Activated CD8-positive, alpha-beta memory T cell treated with anti-CD3 and anti-CD28 coated beads, Interleukin-2, amount 10 ng/mL, durations not matched to agents 7 days and 5 days (primary cell): ENCODE data around the gene SLC9A8. TPM values are rescaled to one million over a fixed set of nuclear protein-coding genes. Genes with fewer than 3 reads are reported as not detected.
A peak's percentile ranks its signal among the peaks of the same experiment; 100 is the strongest.
"Not testable (repeated sequence)": the region's sequence is repeated elsewhere in the genome, so short reads cannot be mapped to it uniquely, and the experiment has no call there.

Source experiments
- ATAC-seq: fragments of 150-1000 bp; cut with Tn5 transposase; one replicate; pipeline ENCODE4 v1.10.0; 2021; ENCODE audit warnings: moderate library complexity
- CTCF ChIA-PET: fragments of 350-600 bp; sonication (Branson Sonifier 250); formaldehyde crosslinking; loops from one replicate; lab custom pipeline; 2021; ENCODE audit warnings: antibody characterized with exemption; lab: Charles Lee
- DNase-seq: peaks from one replicate; pipeline ENCODE4 v3.0.0-alpha.2; 2020
- H3K27ac Mint-ChIP-seq: one replicate; pipeline ENCODE4 v1.8.0; 2021; ENCODE audit warnings: mild to moderate bottlenecking, mixed read lengths
- H3K27me3 Mint-ChIP-seq: one replicate; pipeline ENCODE4 v1.8.0; 2021; ENCODE audit warnings: mixed read lengths
- H3K36me3 Mint-ChIP-seq: one replicate; pipeline ENCODE4 v1.8.0; 2021; ENCODE audit warnings: mild to moderate bottlenecking, mixed read lengths
- H3K4me1 Mint-ChIP-seq: one replicate; pipeline ENCODE4 v1.8.0; 2021; ENCODE audit warnings: mixed read lengths
- H3K4me3 Mint-ChIP-seq: one replicate; pipeline ENCODE4 v1.8.0; 2021; ENCODE audit warnings: mild to moderate bottlenecking, moderate library complexity, mixed read lengths
- H3K9me3 Mint-ChIP-seq: one replicate; pipeline ENCODE4 v1.8.0; 2022; ENCODE audit warnings: low read depth, mixed read lengths
- total RNA-seq, 2 experiments: library from RNA; stranded (reverse); gene quantifications; one replicate each; pipeline ENCODE4 v1.2.3, GENCODE V29; 2021

Gene SLC9A8, protein sequence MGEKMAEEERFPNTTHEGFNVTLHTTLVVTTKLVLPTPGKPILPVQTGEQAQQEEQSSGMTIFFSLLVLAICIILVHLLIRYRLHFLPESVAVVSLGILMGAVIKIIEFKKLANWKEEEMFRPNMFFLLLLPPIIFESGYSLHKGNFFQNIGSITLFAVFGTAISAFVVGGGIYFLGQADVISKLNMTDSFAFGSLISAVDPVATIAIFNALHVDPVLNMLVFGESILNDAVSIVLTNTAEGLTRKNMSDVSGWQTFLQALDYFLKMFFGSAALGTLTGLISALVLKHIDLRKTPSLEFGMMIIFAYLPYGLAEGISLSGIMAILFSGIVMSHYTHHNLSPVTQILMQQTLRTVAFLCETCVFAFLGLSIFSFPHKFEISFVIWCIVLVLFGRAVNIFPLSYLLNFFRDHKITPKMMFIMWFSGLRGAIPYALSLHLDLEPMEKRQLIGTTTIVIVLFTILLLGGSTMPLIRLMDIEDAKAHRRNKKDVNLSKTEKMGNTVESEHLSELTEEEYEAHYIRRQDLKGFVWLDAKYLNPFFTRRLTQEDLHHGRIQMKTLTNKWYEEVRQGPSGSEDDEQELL
- 10 to 100 TPM; 16.3 to 24.9 TPM for total RNA-seq

DNA sequence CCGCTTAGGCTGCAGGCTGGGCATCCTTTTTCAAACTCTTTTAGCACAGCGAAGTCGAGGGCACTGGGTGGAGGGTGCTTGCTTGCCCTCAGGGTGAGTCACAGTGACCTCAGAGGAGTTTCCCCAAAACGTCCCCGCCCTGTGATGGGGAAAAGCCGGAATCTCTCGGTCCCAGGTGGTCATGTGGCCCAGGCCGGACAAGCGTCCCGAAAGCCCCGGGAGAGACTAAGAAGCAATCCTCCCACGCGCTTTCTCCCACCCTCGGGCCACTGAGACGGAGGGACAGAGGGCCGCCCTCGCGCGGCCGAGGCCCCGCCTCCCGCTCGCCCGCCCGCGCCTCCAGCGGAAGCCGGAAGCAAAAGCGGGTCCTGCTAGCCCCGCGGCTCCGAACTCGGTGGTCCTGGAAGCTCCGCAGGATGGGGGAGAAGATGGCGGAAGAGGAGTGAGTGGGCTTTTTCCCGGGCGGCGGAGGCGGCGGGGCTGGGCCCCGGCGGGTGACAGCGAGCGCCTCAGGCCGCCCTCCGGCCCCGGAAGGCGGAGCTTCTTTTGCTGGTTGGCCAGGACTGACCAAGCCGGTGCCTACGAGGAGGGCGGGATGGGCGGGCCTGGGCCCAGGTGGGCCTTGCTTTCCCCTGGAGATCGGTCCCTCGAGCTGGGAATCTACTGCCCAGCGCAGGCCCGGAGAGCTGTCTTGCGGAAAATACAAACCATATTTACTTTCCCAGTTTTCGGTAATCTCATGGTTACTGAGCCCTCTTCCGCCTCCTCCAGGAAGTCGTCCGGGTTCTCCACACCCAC, at the start of gene SLC9A8:
TSS of gene SLC9A8 (plus strand) at position 322 of the 798 bp plus-strand sequence. CDS start at position 417, 95 bp downstream.
- H3K4me3 Mint-ChIP-seq = peak within 1 kb of the TSS; percentile 95
- CTCF ChIA-PET = interaction anchor here (0.7 to 2.3 kb wide), 9 partner anchors 8 to 271 kb away, joined by 3 to 11 read pairs (median 4); no protein-coding TSS in a partner anchor
- H3K4me1 Mint-ChIP-seq = peaks cover 30% of the 10 kb centered on the region

DNA sequence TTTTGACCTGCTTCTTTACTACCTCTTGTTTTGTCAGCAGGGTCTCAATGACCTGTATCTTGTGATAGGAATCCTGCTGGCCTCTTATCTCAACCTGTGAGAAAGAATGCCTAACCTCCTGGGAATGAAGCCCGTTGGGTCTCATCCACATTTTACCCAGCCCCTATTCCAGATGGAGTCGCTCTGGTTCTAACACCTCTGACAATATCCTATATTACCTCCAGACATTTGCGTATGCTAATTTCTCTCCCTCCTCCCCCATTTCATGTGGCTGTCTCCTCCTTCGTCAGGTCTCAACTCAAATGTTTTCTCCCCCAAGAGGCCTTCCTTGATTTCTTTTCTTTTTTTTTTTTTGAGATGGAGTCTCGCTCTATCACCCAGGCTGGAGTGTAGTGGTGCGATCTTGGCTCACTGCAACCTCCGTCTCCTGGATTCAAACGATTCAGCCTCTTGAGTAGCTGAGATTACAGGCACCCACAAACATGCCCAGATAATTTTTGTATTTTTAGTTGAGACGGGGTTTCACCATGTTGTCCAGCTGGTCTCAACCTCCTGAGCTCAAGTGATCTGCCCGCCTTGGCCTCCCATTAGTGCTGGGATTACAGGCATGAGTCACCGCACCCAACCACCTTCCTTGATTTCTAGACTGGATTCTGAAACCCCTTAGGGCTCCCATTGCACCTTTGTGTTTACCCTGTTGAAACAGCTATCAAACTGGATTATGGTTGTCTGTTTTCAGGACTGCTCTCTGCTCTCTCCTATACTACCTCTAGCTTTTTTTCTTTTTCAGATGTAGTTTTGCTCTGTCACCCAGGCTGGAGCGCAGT, 49.5 kb upstream of the SLC9A8 start:
- H3K4me1 Mint-ChIP-seq = peaks cover 12% of the 10 kb centered on the region
- ATAC-seq (no peak), DNase-seq (no peak)
- H3K27me3 Mint-ChIP-seq = peaks cover 36% of the 10 kb centered on the region
- no peaks in the 10 kb centered on the region for H3K36me3 Mint-ChIP-seq
- CTCF ChIA-PET = no interaction called here
- H3K9me3 Mint-ChIP-seq = no peaks in the 10 kb centered on the region
- H3K4me3 Mint-ChIP-seq = no peak overlapping the region
- H3K27ac Mint-ChIP-seq = no peak overlapping the region

More for the DNA sequence above, at the start of gene SLC9A8:
- H3K36me3 Mint-ChIP-seq = peaks cover 28% of the 10 kb centered on the region
- ATAC-seq = peak; percentile 95
- no peaks in the 10 kb centered on the region for H3K27me3 Mint-ChIP-seq
- no peaks in the 10 kb centered on the region for H3K9me3 Mint-ChIP-seq
- peak; percentile 89 for DNase-seq
- H3K27ac Mint-ChIP-seq = peak within 1 kb of the TSS; percentile 94

DNA sequence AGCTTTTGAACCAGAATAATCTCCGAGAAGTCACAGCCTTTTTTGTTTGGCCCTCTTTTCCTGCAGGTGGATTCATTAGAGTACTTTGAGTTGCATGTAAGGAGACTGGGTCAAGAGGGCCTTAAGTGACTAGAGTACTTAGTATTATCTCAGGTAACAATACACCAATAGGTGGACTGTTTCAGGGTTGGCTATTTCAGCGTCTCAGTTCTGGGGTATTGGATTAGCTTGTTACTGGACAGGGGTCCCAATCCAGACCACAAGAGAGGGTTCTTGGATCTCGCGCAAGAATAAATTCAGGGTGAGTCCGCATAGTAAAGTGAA, 47.3 kb upstream of the SLC9A8 start:
- peaks cover 5% of the 10 kb centered on the region for H3K36me3 Mint-ChIP-seq
- H3K9me3 Mint-ChIP-seq = no peaks in the 10 kb centered on the region
- CTCF ChIA-PET = no interaction called here
- H3K4me1 Mint-ChIP-seq = peaks cover 30% of the 10 kb centered on the region
- H3K27ac Mint-ChIP-seq = no peak overlapping the region
- H3K27me3 Mint-ChIP-seq = peaks cover 34% of the 10 kb centered on the region
- H3K4me3 Mint-ChIP-seq = no peak overlapping the region
- DNase-seq (no peak), ATAC-seq (no peak)

DNA sequence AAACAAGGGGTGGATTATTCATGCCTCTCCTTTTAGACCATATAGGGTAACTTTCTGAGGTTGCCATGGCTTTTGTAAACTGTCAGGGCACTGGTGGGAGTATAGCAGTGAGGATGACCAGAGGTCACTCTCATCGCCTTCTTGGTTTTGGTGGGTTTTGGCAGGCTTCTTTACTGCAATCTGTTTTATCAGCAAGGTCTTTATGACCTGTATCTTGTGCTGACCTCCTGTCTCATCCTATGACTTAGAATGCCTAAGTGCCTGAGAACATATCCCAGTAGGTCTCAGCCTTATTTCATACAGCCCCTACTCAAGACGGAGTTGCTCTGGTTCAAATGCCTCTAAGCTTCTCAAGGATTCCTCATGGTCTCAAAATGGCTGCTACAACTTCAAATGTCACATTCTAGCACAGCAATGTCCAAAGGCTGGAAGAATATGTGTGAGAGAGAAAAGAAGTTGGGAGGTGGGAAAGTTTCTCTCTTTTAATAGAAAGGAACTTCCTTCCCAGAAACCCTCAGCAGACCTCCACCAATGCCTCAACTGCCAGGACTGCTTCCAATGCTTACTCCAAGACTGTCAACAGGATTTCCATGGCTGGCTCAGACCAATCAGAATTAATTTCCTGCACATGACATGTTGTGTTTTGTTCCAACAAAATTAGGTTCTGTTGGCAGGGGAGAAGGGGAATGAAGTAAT, 46.6 kb upstream of the SLC9A8 start:
- H3K27me3 Mint-ChIP-seq = peaks cover 34% of the 10 kb centered on the region
- H3K36me3 Mint-ChIP-seq = peaks cover 5% of the 10 kb centered on the region
- CTCF ChIA-PET = no interaction called here
- DNase-seq = no peak
- no peak for ATAC-seq
- peaks cover 33% of the 10 kb centered on the region for H3K4me1 Mint-ChIP-seq
- no peak overlapping the region for H3K4me3 Mint-ChIP-seq
- no peak overlapping the region for H3K27ac Mint-ChIP-seq
- H3K9me3 Mint-ChIP-seq = no peaks in the 10 kb centered on the region

DNA sequence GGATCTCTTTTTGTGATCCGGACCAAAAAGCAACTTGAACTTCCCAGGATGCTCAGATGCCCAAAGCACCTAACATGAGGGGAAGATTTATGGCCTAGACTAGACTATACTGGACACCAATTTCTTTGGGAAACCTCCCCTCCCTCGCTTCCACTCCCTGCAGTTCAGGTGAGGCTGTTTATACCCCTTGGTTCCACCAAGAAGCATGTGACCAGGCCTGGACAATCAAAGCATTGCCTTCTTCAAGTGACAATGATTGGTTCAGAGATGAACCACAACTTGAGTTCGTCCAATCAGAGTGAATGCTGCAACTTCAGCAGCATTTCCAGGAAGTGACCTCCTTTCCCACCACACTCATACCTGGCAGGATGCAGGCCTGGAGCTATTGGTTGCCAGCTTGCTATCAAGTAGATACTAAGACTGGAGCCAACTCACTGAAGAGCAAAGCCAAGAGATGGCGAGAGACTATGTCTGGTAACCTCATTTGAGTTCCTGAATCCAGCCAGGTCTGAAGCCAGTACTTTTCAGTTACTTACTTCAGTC, 45.6 kb upstream of the SLC9A8 start:
- no peak overlapping the region for H3K27ac Mint-ChIP-seq
- CTCF ChIA-PET = no interaction called here
- H3K4me3 Mint-ChIP-seq = no peak overlapping the region
- peaks cover 30% of the 10 kb centered on the region for H3K27me3 Mint-ChIP-seq
- H3K9me3 Mint-ChIP-seq = no peaks in the 10 kb centered on the region
- DNase-seq = peak; percentile 44
- peaks cover 34% of the 10 kb centered on the region for H3K4me1 Mint-ChIP-seq
- H3K36me3 Mint-ChIP-seq = peaks cover 5% of the 10 kb centered on the region
- peak; percentile 33 for ATAC-seq

DNA sequence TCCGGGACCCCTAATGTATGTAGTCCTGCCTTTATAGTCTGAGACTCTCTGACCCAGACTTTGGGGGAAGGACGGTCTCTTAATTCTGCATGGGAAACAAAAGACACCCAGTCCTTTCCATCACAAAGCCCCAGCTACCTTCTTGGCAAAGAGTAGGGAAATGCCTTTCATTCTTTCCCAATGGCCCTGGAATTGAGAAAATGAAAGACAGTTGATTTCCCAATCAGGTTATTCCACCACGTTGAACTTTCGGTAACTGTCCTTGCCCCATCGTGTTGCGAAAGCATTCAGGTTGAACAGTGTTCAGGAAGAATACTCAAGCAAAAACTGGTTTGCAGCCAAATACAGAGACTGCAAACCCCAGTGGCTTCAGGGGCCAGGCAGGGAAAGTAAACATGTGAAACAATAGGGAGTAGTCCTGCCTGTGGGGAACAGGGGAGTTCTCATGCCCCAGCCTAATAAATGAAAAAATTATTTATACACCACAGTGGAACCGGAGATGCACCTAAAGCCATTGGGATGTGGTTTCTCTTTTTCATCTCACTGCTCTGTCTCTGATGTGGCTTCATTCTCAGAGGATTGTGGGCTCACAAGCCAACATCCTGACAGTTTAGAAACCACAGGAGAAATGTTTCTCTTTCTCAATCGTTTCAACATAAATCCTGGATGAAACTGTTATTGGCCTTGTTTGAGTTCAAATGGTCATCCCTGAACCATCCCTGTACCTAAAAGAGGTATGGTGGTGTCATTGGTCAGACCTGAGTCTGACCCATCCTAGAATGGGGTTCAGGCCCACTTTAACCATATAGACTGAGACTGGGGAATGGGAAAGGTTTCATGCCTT, 44.2 kb upstream of the SLC9A8 start:
- Mint-ChIP-seq H3K27ac (peak overlapping the region; percentile 55), H3K4me3 (no peak overlapping the region), H3K36me3 (peaks cover 5% of the 10 kb centered on the region), H3K27me3 (peaks cover 29% of the 10 kb centered on the region), H3K4me1 (peaks cover 34% of the 10 kb centered on the region), H3K9me3 (no peaks in the 10 kb centered on the region)
- ATAC-seq (peak; percentile 75), DNase-seq (peak; percentile 69)
- CTCF ChIA-PET = no interaction called here

DNA sequence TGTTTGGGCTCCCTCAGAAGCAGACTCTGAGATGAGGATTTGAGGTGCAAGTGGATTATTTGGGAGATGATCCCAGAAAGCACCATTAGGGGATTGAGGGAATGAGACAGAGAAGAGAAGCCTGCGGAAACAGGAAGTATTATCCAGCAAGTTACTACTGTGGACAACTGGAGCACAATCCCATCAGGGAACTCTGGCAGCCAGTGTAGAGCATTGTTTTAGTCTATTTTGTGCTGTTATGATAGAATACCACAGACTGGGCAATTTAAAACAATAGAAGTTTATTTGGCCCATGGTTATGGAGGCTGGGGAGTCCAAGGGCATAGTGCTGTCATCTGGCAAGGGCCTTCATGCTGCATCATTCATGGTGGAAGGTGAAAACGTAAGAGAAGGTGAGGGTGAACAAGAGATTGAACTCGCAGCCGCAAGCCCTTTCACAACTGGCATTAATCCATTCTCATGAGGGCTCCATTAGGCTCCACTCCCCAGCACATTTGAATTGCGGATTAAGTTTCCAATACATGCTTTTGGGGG, 43.5 kb upstream of the SLC9A8 start:
- CTCF ChIA-PET = no interaction called here
- Mint-ChIP-seq H3K27ac (peak overlapping the region; percentile 55), H3K36me3 (peaks cover 5% of the 10 kb centered on the region), H3K4me1 (peaks cover 34% of the 10 kb centered on the region), H3K27me3 (peaks cover 25% of the 10 kb centered on the region), H3K9me3 (no peaks in the 10 kb centered on the region), H3K4me3 (no peak overlapping the region)
- DNase-seq (no peak), ATAC-seq (no peak)

DNA sequence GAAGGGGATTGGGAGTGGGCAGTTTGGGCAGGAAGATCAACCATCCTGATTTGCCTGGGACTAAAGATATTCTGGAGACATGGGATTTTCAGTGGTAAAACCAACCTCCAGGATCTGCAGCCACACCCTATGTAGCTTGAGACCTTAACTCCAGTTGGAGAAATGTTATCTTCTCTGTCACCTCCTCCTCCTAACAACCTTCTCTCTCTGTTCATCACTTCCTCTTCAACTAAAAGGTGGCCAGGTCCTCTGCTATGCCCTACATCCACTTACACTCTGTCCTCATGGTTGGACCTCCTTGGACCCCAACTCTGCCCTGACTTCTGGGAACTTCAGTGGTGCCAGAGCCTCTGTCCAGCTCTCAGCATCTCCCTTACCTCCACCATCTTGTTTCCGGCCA, 42.0 kb upstream of the SLC9A8 start:
- CTCF ChIA-PET = interaction anchor here (0.6 to 1.5 kb wide), 2 partner anchors 18 to 159 kb away, joined by 3 to 4 read pairs; no protein-coding TSS in a partner anchor
- no peak for ATAC-seq
- H3K27ac Mint-ChIP-seq = no peak overlapping the region
- H3K36me3 Mint-ChIP-seq = peaks cover 5% of the 10 kb centered on the region
- H3K4me1 Mint-ChIP-seq = peaks cover 34% of the 10 kb centered on the region
- no peak overlapping the region for H3K4me3 Mint-ChIP-seq
- DNase-seq = no peak
- no peaks in the 10 kb centered on the region for H3K9me3 Mint-ChIP-seq
- peaks cover 22% of the 10 kb centered on the region for H3K27me3 Mint-ChIP-seq

DNA sequence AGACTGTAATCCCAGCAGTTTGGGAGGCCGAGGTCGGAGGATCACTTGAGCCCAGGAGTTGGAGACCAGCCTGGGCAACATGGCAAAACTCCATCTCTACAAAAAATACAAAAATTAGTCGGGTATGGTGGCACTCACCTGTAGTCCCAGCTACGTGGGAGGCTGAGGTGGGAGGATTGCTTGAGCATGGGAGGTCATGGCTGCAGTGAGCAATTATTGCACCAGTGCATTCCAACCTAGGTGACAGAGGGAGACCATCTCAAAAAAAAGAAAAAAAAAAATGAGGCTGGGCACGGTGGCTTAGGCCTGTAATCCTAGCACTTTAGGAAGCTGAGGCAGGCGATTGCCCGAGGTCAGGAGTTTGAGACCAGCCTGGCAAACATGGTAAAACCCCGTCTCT, 38.4 kb upstream of the SLC9A8 start:
- CTCF ChIA-PET = interaction anchor here (1.5 to 1.9 kb wide), 3 partner anchors 72 to 232 kb away, joined by 3 to 5 read pairs (median 4); no protein-coding TSS in a partner anchor
- ATAC-seq, H3K4me3 Mint-ChIP-seq, H3K36me3 Mint-ChIP-seq, H3K27ac Mint-ChIP-seq, H3K27me3 Mint-ChIP-seq, DNase-seq, H3K9me3 Mint-ChIP-seq: not testable (repeated sequence)
- peaks cover 31% of the 10 kb centered on the region for H3K4me1 Mint-ChIP-seq

DNA sequence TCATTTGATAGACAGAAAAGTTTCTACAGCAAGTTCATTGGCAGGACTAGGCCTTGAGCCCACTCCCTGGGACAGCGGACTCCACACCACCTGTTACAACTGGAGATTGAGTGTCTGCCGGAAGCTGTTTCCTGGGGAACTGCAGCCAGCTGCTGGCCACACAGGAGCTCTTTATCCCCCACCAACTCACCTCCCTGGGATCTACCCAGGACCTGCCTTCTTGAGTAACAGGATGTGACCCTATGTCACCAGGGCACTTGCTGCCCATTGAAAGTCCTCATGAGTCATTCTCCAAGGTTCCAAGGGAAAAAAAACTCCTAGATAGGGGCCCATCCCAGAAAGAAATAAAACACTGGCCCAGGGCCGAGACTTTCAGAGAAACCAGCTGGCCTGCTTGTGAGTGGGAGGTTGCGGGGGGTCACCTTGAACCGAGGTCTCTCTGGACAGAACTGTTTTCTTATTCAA, 37.4 kb upstream of the SLC9A8 start:
- DNase-seq = no peak
- ATAC-seq = no peak
- Mint-ChIP-seq H3K27me3 (no peaks in the 10 kb centered on the region), H3K9me3 (no peaks in the 10 kb centered on the region), H3K4me3 (no peak overlapping the region), H3K4me1 (peaks cover 24% of the 10 kb centered on the region), H3K36me3 (no peaks in the 10 kb centered on the region), H3K27ac (peak overlapping the region; percentile 17)
- CTCF ChIA-PET = interaction anchor here (1.5 to 1.9 kb wide), 4 partner anchors 71 to 233 kb away, joined by 3 to 6 read pairs (median 4); no protein-coding TSS in a partner anchor

DNA sequence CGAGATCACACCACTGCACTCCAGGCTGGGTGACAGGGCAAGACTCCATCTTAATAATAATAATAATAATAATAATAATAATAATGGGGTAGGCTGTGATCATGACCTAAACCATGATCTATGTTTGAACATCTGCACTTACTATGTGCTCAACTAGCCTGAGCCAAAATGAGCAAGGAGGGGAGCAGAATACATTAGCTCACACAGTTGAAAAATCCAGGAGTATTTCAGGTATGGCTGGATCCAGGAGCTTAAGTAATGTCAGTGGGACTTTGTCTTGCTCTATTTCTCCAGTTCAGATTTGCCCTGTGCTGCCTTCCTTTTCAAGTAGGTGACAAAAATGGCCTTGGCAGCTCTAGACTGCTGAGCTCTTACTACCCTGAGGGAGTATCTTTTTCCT, 32.7 kb upstream of the SLC9A8 start:
- CTCF ChIA-PET = interaction anchor here (0.7 to 1.0 kb wide), 2 partner anchors 35 to 109 kb away, joined by 3 read pairs; no protein-coding TSS in a partner anchor
- Mint-ChIP-seq H3K36me3 (no peaks in the 10 kb centered on the region), H3K9me3 (no peaks in the 10 kb centered on the region), H3K4me1 (peaks cover 24% of the 10 kb centered on the region), H3K27ac (no peak overlapping the region), H3K27me3 (no peaks in the 10 kb centered on the region), H3K4me3 (no peak overlapping the region)
- no peak for ATAC-seq
- DNase-seq = no peak
